ENCODE results near the gene ARHGAP45. TPM values are rescaled to one million over a fixed set of nuclear protein-coding genes. Genes with fewer than 3 reads are reported as not detected.

Gene ARHGAP45
- total and polyA plus RNA-seq, 4 donors, result 3.3 to 27.5 (median 9.7) TPM

GRCh38 chr19:1081301-1082164, 14.6 kb downstream of the ARHGAP45 start:
- H3K36me3 ChIP-seq (ENCODE audit: control insufficient read depth in 4 of 4, insufficient read depth in 3 of 4, low read depth in 1 of 4, low read length in 3 of 4), result peaks cover 0 to 5% (median 3%) of the 10 kb centered on the region in 4 donors

GRCh38 chr19:1082165-1082927, 15.4 kb downstream of the ARHGAP45 start:
- DNase-seq (ENCODE audit: low spot score), result peak; percentile 80
- TF ChIP-seq GABPA (IDR thresholded peaks at IDR 0.05 in 1 of 2, conservative IDR thresholded peaks at IDR 0.05 in 1 of 2) (no peak), SP1 (IDR thresholded peaks at IDR 0.05) (peak; percentile 25)
- no peaks in the 10 kb centered on the region for H3K9me3 ChIP-seq (ENCODE audit: control insufficient read depth in 4 of 4, low read length in 3 of 4)
- no peak overlapping the region for H3K27ac ChIP-seq (ENCODE audit: low read depth in 1 of 2, low read length in 2 of 2)
- WGBS, result 19% methylated on average over 51 of the region's 51 CpGs
- H3K9ac ChIP-seq (ENCODE audit: low read depth in 1 of 2, low read length in 2 of 2), result no peak overlapping the region
- peaks cover 3 to 24% (median 9%) of the 10 kb centered on the region in 4 donors for H3K4me1 ChIP-seq (ENCODE audit: control insufficient read depth in 4 of 4, insufficient read depth in 4 of 4, low read length in 3 of 4)
- no peaks in the 10 kb centered on the region for H3K27me3 ChIP-seq (ENCODE audit: control insufficient read depth in 4 of 4, insufficient read depth in 4 of 4, low read length in 3 of 4)
- H3K4me3 ChIP-seq (ENCODE audit: low read depth in 1 of 3, low read length in 3 of 3), result peak overlapping the region in 1 of 3 donors; percentile 7
- peaks cover 0 to 6% (median 3%) of the 10 kb centered on the region in 4 donors for H3K36me3 ChIP-seq (ENCODE audit: control insufficient read depth in 4 of 4, insufficient read depth in 3 of 4, low read depth in 1 of 4, low read length in 3 of 4)

More at GRCh38 chr19:1081301-1082164, 14.6 kb downstream of the ARHGAP45 start:
- Histone ChIP-seq H3K27me3 (ENCODE audit: control insufficient read depth in 4 of 4, insufficient read depth in 4 of 4, low read length in 3 of 4) (no peaks in the 10 kb centered on the region), H3K4me3 (ENCODE audit: low read depth in 1 of 3, low read length in 3 of 3) (no peak overlapping the region), H3K4me1 (ENCODE audit: control insufficient read depth in 4 of 4, insufficient read depth in 4 of 4, low read length in 3 of 4) (peaks cover 7 to 27% (median 12%) of the 10 kb centered on the region in 4 donors), H3K9me3 (ENCODE audit: control insufficient read depth in 4 of 4, low read length in 3 of 4) (no peaks in the 10 kb centered on the region), H3K9ac (ENCODE audit: low read depth in 1 of 2, low read length in 2 of 2) (no peak overlapping the region), H3K27ac (ENCODE audit: low read depth in 1 of 2, low read length in 2 of 2) (no peak overlapping the region)
- DNase-seq (ENCODE audit: low spot score), result no peak
- WGBS, result 42% methylated on average over 58 of the region's 58 CpGs
- no peak for TF ChIP-seq NR2F2 (IDR thresholded peaks at IDR 0.05)
- peak; percentile 25 to 32 for TF ChIP-seq HNF4A (conservative IDR thresholded peaks at IDR 0.05)
- TF ChIP-seq RXRA (IDR thresholded peaks at IDR 0.05), result no peak
- no peak for TF ChIP-seq TAF1 (conservative IDR thresholded peaks at IDR 0.05)
- TF ChIP-seq ZBTB33 (IDR thresholded peaks at IDR 0.05), result no peak
- TF ChIP-seq HNF4G (IDR thresholded peaks at IDR 0.05), result no peak

DNA sequence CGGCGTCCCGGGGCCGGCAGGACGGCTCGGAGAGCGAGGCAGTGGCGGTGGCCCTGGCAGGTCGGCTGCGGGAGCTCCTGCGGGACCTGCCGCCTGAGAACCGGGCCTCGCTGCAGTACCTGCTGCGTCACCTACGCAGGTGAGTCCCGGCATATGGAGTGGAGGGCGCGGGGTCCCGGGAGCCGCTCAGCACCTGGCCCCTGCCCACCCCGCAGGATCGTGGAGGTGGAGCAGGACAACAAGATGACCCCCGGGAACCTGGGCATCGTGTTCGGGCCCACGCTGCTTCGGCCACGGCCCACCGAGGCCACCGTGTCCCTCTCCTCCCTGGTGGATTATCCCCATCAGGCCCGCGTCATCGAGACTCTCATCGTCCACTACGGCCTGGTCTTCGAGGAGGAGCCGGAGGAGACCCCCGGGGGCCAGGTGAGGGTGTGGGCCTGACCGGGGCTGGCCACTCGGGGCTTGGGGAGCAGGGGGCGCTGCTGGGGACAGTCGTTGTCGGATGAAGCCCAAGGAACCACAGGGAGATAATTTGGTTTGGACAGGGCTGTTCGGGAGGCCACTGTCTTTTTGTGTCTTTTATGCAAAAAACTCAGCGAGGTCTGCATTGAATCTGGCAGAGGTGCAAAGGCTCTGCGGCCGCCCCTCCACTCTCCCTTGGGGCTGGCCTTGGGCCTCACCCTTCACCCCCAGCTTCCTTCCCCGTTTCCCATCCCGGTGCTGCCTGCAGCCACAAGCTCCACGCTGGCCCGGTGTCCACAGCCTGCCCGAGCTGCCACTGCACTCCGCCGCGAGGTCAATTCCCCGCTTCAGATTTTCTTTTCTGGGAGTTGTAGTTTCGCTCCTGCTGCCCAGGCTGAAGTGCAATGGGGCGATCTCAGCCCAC, 16.2 kb downstream of the ARHGAP45 start:
- Histone ChIP-seq H3K27ac (ENCODE audit: low read depth in 1 of 2, low read length in 2 of 2) (no peak overlapping the region), H3K9me3 (ENCODE audit: control insufficient read depth in 4 of 4, low read length in 3 of 4) (no peaks in the 10 kb centered on the region), H3K36me3 (ENCODE audit: control insufficient read depth in 4 of 4, insufficient read depth in 3 of 4, low read depth in 1 of 4, low read length in 3 of 4) (peaks cover 6 to 11% (median 7%) of the 10 kb centered on the region in 4 donors), H3K4me3 (ENCODE audit: low read depth in 1 of 3, low read length in 3 of 3) (no peak overlapping the region), H3K4me1 (ENCODE audit: control insufficient read depth in 4 of 4, insufficient read depth in 4 of 4, low read length in 3 of 4) (peaks cover 3 to 22% (median 7%) of the 10 kb centered on the region in 4 donors), H3K27me3 (ENCODE audit: control insufficient read depth in 4 of 4, insufficient read depth in 4 of 4, low read length in 3 of 4) (no peaks in the 10 kb centered on the region), H3K9ac (ENCODE audit: low read depth in 1 of 2, low read length in 2 of 2) (no peak overlapping the region)
- DNase-seq (ENCODE audit: low spot score), result no peak
- WGBS, result 72% methylated on average over 59 of the region's 59 CpGs
- TF ChIP-seq HNF4G (IDR thresholded peaks at IDR 0.05) (no peak), RXRA (IDR thresholded peaks at IDR 0.05) (no peak), CTCF (IDR thresholded peaks at IDR 0.05; ENCODE audit: low read depth, low read length, missing input control) (no peak), GABPA (IDR thresholded peaks at IDR 0.05 in 1 of 2, conservative IDR thresholded peaks at IDR 0.05 in 1 of 2) (no peak), FOXA1 (IDR thresholded peaks at IDR 0.05) (no peak), JUND (IDR thresholded peaks at IDR 0.05) (no peak), MAX (IDR thresholded peaks at IDR 0.05) (no peak), NR2F2 (IDR thresholded peaks at IDR 0.05) (no peak), FOXA2 (IDR thresholded peaks at IDR 0.05) (no peak), HNF4A (conservative IDR thresholded peaks at IDR 0.05) (no peak)
- TF ChIP-seq, protein P1, sequence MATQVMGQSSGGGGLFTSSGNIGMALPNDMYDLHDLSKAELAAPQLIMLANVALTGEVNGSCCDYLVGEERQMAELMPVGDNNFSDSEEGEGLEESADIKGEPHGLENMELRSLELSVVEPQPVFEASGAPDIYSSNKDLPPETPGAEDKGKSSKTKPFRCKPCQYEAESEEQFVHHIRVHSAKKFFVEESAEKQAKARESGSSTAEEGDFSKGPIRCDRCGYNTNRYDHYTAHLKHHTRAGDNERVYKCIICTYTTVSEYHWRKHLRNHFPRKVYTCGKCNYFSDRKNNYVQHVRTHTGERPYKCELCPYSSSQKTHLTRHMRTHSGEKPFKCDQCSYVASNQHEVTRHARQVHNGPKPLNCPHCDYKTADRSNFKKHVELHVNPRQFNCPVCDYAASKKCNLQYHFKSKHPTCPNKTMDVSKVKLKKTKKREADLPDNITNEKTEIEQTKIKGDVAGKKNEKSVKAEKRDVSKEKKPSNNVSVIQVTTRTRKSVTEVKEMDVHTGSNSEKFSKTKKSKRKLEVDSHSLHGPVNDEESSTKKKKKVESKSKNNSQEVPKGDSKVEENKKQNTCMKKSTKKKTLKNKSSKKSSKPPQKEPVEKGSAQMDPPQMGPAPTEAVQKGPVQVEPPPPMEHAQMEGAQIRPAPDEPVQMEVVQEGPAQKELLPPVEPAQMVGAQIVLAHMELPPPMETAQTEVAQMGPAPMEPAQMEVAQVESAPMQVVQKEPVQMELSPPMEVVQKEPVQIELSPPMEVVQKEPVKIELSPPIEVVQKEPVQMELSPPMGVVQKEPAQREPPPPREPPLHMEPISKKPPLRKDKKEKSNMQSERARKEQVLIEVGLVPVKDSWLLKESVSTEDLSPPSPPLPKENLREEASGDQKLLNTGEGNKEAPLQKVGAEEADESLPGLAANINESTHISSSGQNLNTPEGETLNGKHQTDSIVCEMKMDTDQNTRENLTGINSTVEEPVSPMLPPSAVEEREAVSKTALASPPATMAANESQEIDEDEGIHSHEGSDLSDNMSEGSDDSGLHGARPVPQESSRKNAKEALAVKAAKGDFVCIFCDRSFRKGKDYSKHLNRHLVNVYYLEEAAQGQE (IDR thresholded peaks at IDR 0.05), result no peak
- TF ChIP-seq, protein P2, sequence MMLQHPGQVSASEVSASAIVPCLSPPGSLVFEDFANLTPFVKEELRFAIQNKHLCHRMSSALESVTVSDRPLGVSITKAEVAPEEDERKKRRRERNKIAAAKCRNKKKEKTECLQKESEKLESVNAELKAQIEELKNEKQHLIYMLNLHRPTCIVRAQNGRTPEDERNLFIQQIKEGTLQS (IDR thresholded peaks at IDR 0.05), result no peak
